ENCODE data around the gene SOAT2.

Gene SOAT2

GRCh38 chr12:53064613-53065436 lies 38.5 kb upstream of the SOAT2 start:
- no peak for DNase-seq (ENCODE audit: low spot score)

GRCh38 chr12:53065470-53065869 lies 37.8 kb upstream of the SOAT2 start:
- no peak for DNase-seq (ENCODE audit: low spot score)

GRCh38 chr12:53065975-53066931 lies 37.0 kb upstream of the SOAT2 start:
- peak; percentile 91 for DNase-seq (ENCODE audit: low spot score)

GRCh38 chr12:53067074-53067992 lies 36.0 kb upstream of the SOAT2 start:
- no peak for DNase-seq (ENCODE audit: low spot score)

- DNase-seq (ENCODE audit: low spot score) = no peak
Observed at GRCh38 chr12:53067993-53068770, 35.1 kb upstream of the SOAT2 start.

GRCh38 chr12:53068811-53069585 lies 34.3 kb upstream of the SOAT2 start:
- DNase-seq (ENCODE audit: low spot score) = peak; percentile 46

GRCh38 chr12:53069621-53070410 lies 33.5 kb upstream of the SOAT2 start:
- DNase-seq (ENCODE audit: low spot score) = peak; percentile 48

GRCh38 chr12:53070877-53071492 lies 32.3 kb upstream of the SOAT2 start:
- peak; percentile 67 for DNase-seq (ENCODE audit: low spot score)

GRCh38 chr12:53071591-53072551 lies 31.4 kb upstream of the SOAT2 start:
- peak; percentile 68 for DNase-seq (ENCODE audit: low spot score)

- DNase-seq (ENCODE audit: low spot score) = no peak
Observed at GRCh38 chr12:53073881-53074280, 29.4 kb upstream of the SOAT2 start.

GRCh38 chr12:53074283-53074998 lies 28.8 kb upstream of the SOAT2 start:
- no peak for DNase-seq (ENCODE audit: low spot score)

- DNase-seq (ENCODE audit: low spot score) = no peak
Observed at GRCh38 chr12:53074999-53075370, 28.3 kb upstream of the SOAT2 start.

GRCh38 chr12:53076461-53076860 lies 26.8 kb upstream of the SOAT2 start:
- no peak for DNase-seq (ENCODE audit: low spot score)

- no peak for DNase-seq (ENCODE audit: low spot score)
Observed at GRCh38 chr12:53077030-53077429, 26.3 kb upstream of the SOAT2 start.

- no peak for DNase-seq (ENCODE audit: low spot score)
Observed at GRCh38 chr12:53078425-53079225, 24.7 kb upstream of the SOAT2 start.
